ENCODE data around the gene TDRD3.
A peak's percentile ranks its signal among the peaks of the same experiment; 100 is the strongest.

The TDRD3 gene

GRCh38 chr13:60439201-60439600 is 42.2 kb downstream of the TDRD3 start:
- no peak overlapping the region for H3K4me3 ChIP-seq (replicated peaks; ENCODE audit: low read depth, low read length)

GRCh38 chr13:60441761-60442160 is 44.7 kb downstream of the TDRD3 start:
- Histone ChIP-seq H3K36me3 (ENCODE audit: control insufficient read depth, insufficient read depth, low read length) (no peaks in the 10 kb centered on the region), H3K27me3 (replicated peaks; ENCODE audit: control insufficient read depth, insufficient read depth, low read length) (no peaks in the 10 kb centered on the region), H3K4me3 (replicated peaks; ENCODE audit: low read depth, low read length) (no peak overlapping the region)
- TF ChIP-seq, protein P1, sequence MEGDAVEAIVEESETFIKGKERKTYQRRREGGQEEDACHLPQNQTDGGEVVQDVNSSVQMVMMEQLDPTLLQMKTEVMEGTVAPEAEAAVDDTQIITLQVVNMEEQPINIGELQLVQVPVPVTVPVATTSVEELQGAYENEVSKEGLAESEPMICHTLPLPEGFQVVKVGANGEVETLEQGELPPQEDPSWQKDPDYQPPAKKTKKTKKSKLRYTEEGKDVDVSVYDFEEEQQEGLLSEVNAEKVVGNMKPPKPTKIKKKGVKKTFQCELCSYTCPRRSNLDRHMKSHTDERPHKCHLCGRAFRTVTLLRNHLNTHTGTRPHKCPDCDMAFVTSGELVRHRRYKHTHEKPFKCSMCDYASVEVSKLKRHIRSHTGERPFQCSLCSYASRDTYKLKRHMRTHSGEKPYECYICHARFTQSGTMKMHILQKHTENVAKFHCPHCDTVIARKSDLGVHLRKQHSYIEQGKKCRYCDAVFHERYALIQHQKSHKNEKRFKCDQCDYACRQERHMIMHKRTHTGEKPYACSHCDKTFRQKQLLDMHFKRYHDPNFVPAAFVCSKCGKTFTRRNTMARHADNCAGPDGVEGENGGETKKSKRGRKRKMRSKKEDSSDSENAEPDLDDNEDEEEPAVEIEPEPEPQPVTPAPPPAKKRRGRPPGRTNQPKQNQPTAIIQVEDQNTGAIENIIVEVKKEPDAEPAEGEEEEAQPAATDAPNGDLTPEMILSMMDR (IDR thresholded peaks at IDR 0.05; ENCODE audit: insufficient read depth, low read length, poor library complexity, severe bottlenecking), result no peak
- DNase-seq (ENCODE audit: extremely low read depth, insufficient read length), result no peak

More at GRCh38 chr13:60439201-60439600, 42.2 kb downstream of the TDRD3 start:
- TF ChIP-seq, protein P1 (IDR thresholded peaks at IDR 0.05; ENCODE audit: insufficient read depth, low read length, poor library complexity, severe bottlenecking), result no peak
- no peaks in the 10 kb centered on the region for H3K27me3 ChIP-seq (replicated peaks; ENCODE audit: control insufficient read depth, insufficient read depth, low read length)
- H3K36me3 ChIP-seq (ENCODE audit: control insufficient read depth, insufficient read depth, low read length), result no peaks in the 10 kb centered on the region
- DNase-seq (ENCODE audit: extremely low read depth, insufficient read length), result no peak

DNA sequence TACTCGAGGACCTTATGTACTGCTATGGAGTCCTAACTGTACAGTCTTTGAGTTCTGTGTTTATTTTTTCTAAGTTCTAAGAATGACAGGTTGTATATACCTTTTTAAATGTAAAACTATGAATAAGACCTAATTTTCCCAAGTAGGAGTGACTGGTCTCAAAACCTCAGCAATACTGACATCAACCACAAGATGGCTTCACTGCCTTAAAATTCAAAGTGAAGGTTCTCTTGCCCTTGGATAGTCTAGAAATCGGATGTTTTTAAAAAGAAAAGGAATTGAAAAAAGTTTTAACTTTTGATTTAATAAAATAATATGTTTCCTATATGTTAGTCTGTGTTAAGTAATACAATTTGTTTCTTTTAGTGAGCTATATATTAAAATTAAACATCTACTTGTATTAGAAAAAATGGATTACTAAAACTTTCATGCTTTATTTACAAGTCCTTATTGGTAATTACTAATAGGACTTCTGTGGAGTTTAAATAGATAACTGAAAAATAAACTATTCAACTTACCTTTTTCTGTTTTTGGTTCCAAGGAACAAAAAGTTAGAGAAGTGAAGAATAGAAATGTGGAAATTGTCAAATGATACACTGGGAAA is 52.0 kb downstream of the TDRD3 start:
- TF ChIP-seq, protein P1 (IDR thresholded peaks at IDR 0.05; ENCODE audit: insufficient read depth, low read length, poor library complexity, severe bottlenecking), result peak; percentile 66
- DNase-seq (ENCODE audit: extremely low read depth, insufficient read length), result no peak
- no peak overlapping the region for H3K4me3 ChIP-seq (replicated peaks; ENCODE audit: low read depth, low read length)
- no peaks in the 10 kb centered on the region for H3K27me3 ChIP-seq (replicated peaks; ENCODE audit: control insufficient read depth, insufficient read depth, low read length)
- H3K36me3 ChIP-seq (ENCODE audit: control insufficient read depth, insufficient read depth, low read length), result no peaks in the 10 kb centered on the region

DNA sequence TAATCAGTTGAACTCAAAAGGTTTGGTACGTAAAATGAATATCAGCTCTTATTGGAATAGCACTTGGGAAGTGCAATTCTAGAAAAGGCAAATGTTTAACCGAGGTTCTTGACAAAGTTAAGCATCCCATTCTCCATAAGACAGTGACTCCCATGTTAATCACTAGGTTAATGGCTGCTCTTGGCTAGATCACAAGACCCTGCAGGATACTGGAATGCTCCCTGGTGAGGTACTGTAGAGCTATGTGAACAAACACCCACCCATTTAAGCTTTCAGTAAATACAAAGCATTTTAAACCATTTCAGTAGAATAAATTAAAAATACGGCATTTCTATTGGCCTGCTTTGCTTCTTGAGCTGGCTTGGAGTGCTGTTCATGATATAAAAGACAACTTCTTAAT is 56.5 kb downstream of the TDRD3 start:
- no peaks in the 10 kb centered on the region for H3K27me3 ChIP-seq (replicated peaks; ENCODE audit: control insufficient read depth, insufficient read depth, low read length)
- TF ChIP-seq, protein P1 (IDR thresholded peaks at IDR 0.05; ENCODE audit: insufficient read depth, low read length, poor library complexity, severe bottlenecking), result no peak
- no peaks in the 10 kb centered on the region for H3K36me3 ChIP-seq (ENCODE audit: control insufficient read depth, insufficient read depth, low read length)
- H3K4me3 ChIP-seq (replicated peaks; ENCODE audit: low read depth, low read length), result no peak overlapping the region
- no peak for DNase-seq (ENCODE audit: extremely low read depth, insufficient read length)

- Histone ChIP-seq H3K27me3 (replicated peaks; ENCODE audit: control insufficient read depth, insufficient read depth, low read length) (no peaks in the 10 kb centered on the region), H3K36me3 (ENCODE audit: control insufficient read depth, insufficient read depth, low read length) (no peaks in the 10 kb centered on the region), H3K4me3 (replicated peaks; ENCODE audit: low read depth, low read length) (no peak overlapping the region)
- no peak for DNase-seq (ENCODE audit: extremely low read depth, insufficient read length)
- TF ChIP-seq, protein P1 (IDR thresholded peaks at IDR 0.05; ENCODE audit: insufficient read depth, low read length, poor library complexity, severe bottlenecking), result no peak
Measured at GRCh38 chr13:60454425-60454824, 57.4 kb downstream of the TDRD3 start.

DNA sequence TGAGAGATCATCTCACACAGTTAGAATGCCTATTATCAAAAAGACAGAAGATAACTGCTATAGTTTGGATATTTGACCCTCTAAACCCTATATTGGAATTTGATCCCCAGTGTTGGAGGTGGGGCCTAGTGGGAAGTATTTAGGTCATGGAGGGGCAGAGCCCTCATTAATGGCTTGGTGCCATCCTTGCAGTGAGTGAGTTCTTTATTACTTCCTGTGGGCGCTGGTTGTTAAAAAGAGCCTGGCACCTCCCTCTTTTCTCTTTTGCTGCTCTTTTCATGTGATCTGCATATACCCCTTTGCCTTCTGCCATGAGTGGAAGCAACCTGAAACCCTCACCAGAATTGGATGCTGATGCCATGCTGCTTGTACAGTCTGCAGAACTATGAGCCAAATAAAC is 66.8 kb downstream of the TDRD3 start:
- DNase-seq (ENCODE audit: extremely low read depth, insufficient read length), result no peak
- Histone ChIP-seq H3K27me3 (replicated peaks; ENCODE audit: control insufficient read depth, insufficient read depth, low read length) (no peaks in the 10 kb centered on the region), H3K36me3 (ENCODE audit: control insufficient read depth, insufficient read depth, low read length) (no peaks in the 10 kb centered on the region; the same call in 1 of the 2 replicates), H3K4me3 (replicated peaks; ENCODE audit: low read depth, low read length) (no peak overlapping the region)
- TF ChIP-seq, protein P1 (IDR thresholded peaks at IDR 0.05; ENCODE audit: insufficient read depth, low read length, poor library complexity, severe bottlenecking), result no peak

Data from GM06990 (cell line).